H1 (cell line): ENCODE results near the gene RANBP17. TPM values are rescaled to one million over a fixed set of nuclear protein-coding genes. Genes with fewer than 3 reads are reported as not detected.

ENCODE experiments used
- CTCF ChIA-PET: fragments of 300-600 bp; sonication (Branson Sonifier 250); formaldehyde crosslinking; loops from one replicate; lab custom pipeline; 2021; ENCODE audit not compliant: partially characterized antibody; lab: Charles Lee
- POLR2A ChIA-PET: fragments of 300-600 bp; sonication (Branson Sonifier 250); formaldehyde crosslinking; loops from one replicate; lab custom pipeline; 2021; ENCODE audit warnings: inconsistent platforms; ENCODE audit not compliant: partially characterized antibody; lab: Charles Lee
- DNase-seq, 2 experiments: peaks; one replicate each; pipeline versions ENCODE4 v3.0.0 to v3.0.0-alpha.2; 2010 to 2022; ENCODE audit warnings: low spot score in 2 of 2, low read depth in 1 of 2, mixed read lengths in 1 of 2
- FAIRE-seq: peaks from 2 replicates; lab custom pipeline; 2011; peaks lifted over from hg19 to GRCh38; lab: Jason Lieb, UNC
- H2AFZ ChIP-seq: 2 replicates; pipeline ENCODE4 v1.8.1; 2012; ENCODE audit warnings: low read length, inconsistent platforms
- H2AK5ac ChIP-seq: 2 replicates; pipeline ENCODE4 v1.6.1; 2013; ENCODE audit warnings: low read depth, low read length
- H2BK120ac ChIP-seq: replicated peaks from 2 replicates; pipeline ENCODE3; 2013; ENCODE audit warnings: low read depth, low read length, inconsistent platforms
- H2BK12ac ChIP-seq: 2 replicates; pipeline ENCODE4 v1.6.1; 2013; ENCODE audit warnings: low read depth, low read length
- H2BK15ac ChIP-seq: 2 replicates; pipeline ENCODE4 v1.6.1; 2013; ENCODE audit warnings: low read length
- H2BK20ac ChIP-seq: 2 replicates; pipeline ENCODE4 v1.6.1; 2013; ENCODE audit warnings: low read length
- H2BK5ac ChIP-seq: 2 replicates; pipeline ENCODE4 v1.6.1; 2013; ENCODE audit warnings: low read depth, low read length
- H3K14ac ChIP-seq: 2 replicates; pipeline ENCODE4 v1.6.1; 2013; ENCODE audit warnings: inconsistent platforms; ENCODE audit not compliant: insufficient read length
- H3K18ac ChIP-seq: 2 replicates; pipeline ENCODE4 v1.6.1; 2013; ENCODE audit warnings: low read length; ENCODE audit errors: extremely low read depth
- H3K23ac ChIP-seq: 2 replicates; pipeline ENCODE4 v1.6.1; 2013; ENCODE audit warnings: inconsistent platforms; ENCODE audit not compliant: insufficient read length
- H3K23me2 ChIP-seq: 2 replicates; pipeline ENCODE4 v1.6.1; 2013; ENCODE audit warnings: low read depth, low read length
- H3K27ac ChIP-seq: 2 replicates; pipeline ENCODE4 v1.6.1; 2011; ENCODE audit warnings: low read depth, low read length, inconsistent platforms
- H3K27me3 ChIP-seq, 4 experiments: replicated peaks in 1 of 4; 1 replicate in 1 of 4; 2 replicates in 3 of 4; pipeline versions ENCODE4 v1.6.1 to v1.8.1; 2011 to 2013; ENCODE audit warnings: low read length in 3 of 4, mild to moderate bottlenecking in 3 of 4, inconsistent platforms in 2 of 4, mixed read lengths in 2 of 4, moderate library complexity in 1 of 4; ENCODE audit not compliant: control insufficient read depth in 3 of 4, insufficient read depth in 3 of 4; ENCODE audit errors: extremely low read depth in 1 of 4
- H3K36me3 ChIP-seq, 4 experiments: 2 replicates each; pipeline versions ENCODE4 v1.6.1 to v1.8.1; 2011 to 2013; ENCODE audit warnings: mild to moderate bottlenecking in 4 of 4, low read length in 3 of 4, moderate library complexity in 2 of 4, control low read depth in 1 of 4, inconsistent platforms in 1 of 4; ENCODE audit not compliant: insufficient read depth in 4 of 4, control insufficient read depth in 2 of 4
- H3K4ac ChIP-seq: replicated peaks from 2 replicates; pipeline ENCODE3; 2013; ENCODE audit warnings: low read length, low read depth, mixed read lengths, inconsistent platforms; ENCODE audit not compliant: insufficient read length
- H3K4me1 ChIP-seq, 4 experiments: replicated peaks in 1 of 4; 1 replicate in 1 of 4; 2 replicates in 3 of 4; pipeline versions ENCODE4 v1.6.1 to v1.8.1; 2011 to 2013; ENCODE audit warnings: low read length in 3 of 4, inconsistent platforms in 2 of 4, mixed read lengths in 1 of 4; ENCODE audit not compliant: insufficient read depth in 4 of 4, control insufficient read depth in 3 of 4
- H3K4me2 ChIP-seq, 2 experiments: 2 replicates each; pipeline versions ENCODE4 v1.6.1 to v1.8.1; 2011 to 2013; ENCODE audit warnings: low read depth in 2 of 2, low read length in 2 of 2, control low read depth in 1 of 2, inconsistent platforms in 1 of 2, mild to moderate bottlenecking in 1 of 2; ENCODE audit not compliant: insufficient read depth in 1 of 2
- H3K4me3 ChIP-seq, 4 experiments: fragments of 200-600, 300-600 bp in 1 of 4; sonication (generic), shearing (Covaris generic), sonication (Bioruptor Twin) in 1 of 4; 2 replicates each; pipeline versions ENCODE4 v1.5.1 to v1.8.1; 2011 to 2016; ENCODE audit warnings: low read length in 4 of 4, low read depth in 3 of 4, control low read depth in 2 of 4, inconsistent platforms in 2 of 4, mild to moderate bottlenecking in 2 of 4, mixed read lengths in 1 of 4, moderate library complexity in 1 of 4; ENCODE audit not compliant: insufficient read depth in 2 of 4; ENCODE audit errors: extremely low read depth in 1 of 4
- H3K56ac ChIP-seq: replicated peaks from 2 replicates; pipeline ENCODE3; 2013; ENCODE audit warnings: low read depth, mild to moderate bottlenecking, mixed read lengths, low read length, inconsistent platforms; ENCODE audit not compliant: insufficient read length
- H3K79me1 ChIP-seq: 2 replicates; pipeline ENCODE4 v1.6.1; 2013; ENCODE audit warnings: low read depth, low read length, control low read depth
- H3K79me2 ChIP-seq, 2 experiments: 2 replicates each; pipeline versions ENCODE4 v1.6.1 to v1.8.1; 2012 to 2013; ENCODE audit warnings: low read length in 2 of 2, mild to moderate bottlenecking in 2 of 2, inconsistent platforms in 1 of 2; ENCODE audit not compliant: insufficient read depth in 2 of 2, control insufficient read depth in 1 of 2
- H3K9ac ChIP-seq, 4 experiments: replicated peaks in 1 of 4; 1 replicate in 1 of 4; 2 replicates in 3 of 4; pipeline versions ENCODE4 v1.6.1 to v1.8.1; 2011 to 2013; ENCODE audit warnings: low read depth in 3 of 4, low read length in 3 of 4, control low read depth in 2 of 4, mild to moderate bottlenecking in 2 of 4, moderate library complexity in 2 of 4, inconsistent platforms in 1 of 4; ENCODE audit errors: extremely low read depth in 1 of 4
- H3K9me3 ChIP-seq, 2 experiments: 2 replicates each; pipeline versions ENCODE4 v1.6.1 to v1.8.1; 2012 to 2013; ENCODE audit warnings: mild to moderate bottlenecking in 2 of 2, moderate library complexity in 2 of 2, control low read depth in 1 of 2, inconsistent platforms in 1 of 2, low read depth in 1 of 2, low read length in 1 of 2, mixed read lengths in 1 of 2; ENCODE audit not compliant: insufficient read depth in 2 of 2
- H4K20me1 ChIP-seq, 2 experiments: replicated peaks in 1 of 2; 2 replicates each; pipeline versions ENCODE3 to v1.8.1; 2011 to 2013; ENCODE audit warnings: inconsistent platforms in 2 of 2, low read length in 2 of 2, mild to moderate bottlenecking in 1 of 2; ENCODE audit not compliant: insufficient read depth in 2 of 2, control insufficient read depth in 1 of 2
- H4K5ac ChIP-seq: 2 replicates; pipeline ENCODE4 v1.6.1; 2013; ENCODE audit warnings: low read length, low read depth, mixed read lengths, inconsistent platforms; ENCODE audit not compliant: insufficient read length
- H4K8ac ChIP-seq: 2 replicates; pipeline ENCODE4 v1.8.0; 2013; ENCODE audit warnings: mild to moderate bottlenecking, moderate library complexity, low read length, inconsistent platforms; ENCODE audit not compliant: insufficient read depth; ENCODE audit errors: extremely low read depth
- H4K91ac ChIP-seq: replicated peaks from 2 replicates; pipeline ENCODE3; 2013; ENCODE audit warnings: low read length, mixed read lengths, inconsistent platforms; ENCODE audit not compliant: insufficient read length
- BCL11A ChIP-seq, 2 experiments: IDR thresholded peaks; one replicate each; pipeline ENCODE4 v1.6.1; 2011; ENCODE audit warnings: low read depth in 2 of 2, low read length in 2 of 2, mild to moderate bottlenecking in 2 of 2
- CBX5 ChIP-seq: fragments of 300-800, 300-1000 bp; sonication (generic); IDR thresholded peaks from 2 replicates; pipeline ENCODE4 v1.7.1; 2016; ENCODE audit warnings: antibody characterized with exemption, low read length, low read depth
- CBX8 ChIP-seq: fragments of 300-800, 300-1000 bp; sonication (generic); IDR thresholded peaks from 2 replicates; pipeline ENCODE4 v1.7.1; 2016; ENCODE audit warnings: low read depth, low read length, borderline replicate concordance
- CEBPB ChIP-seq: IDR thresholded peaks from 2 replicates; pipeline ENCODE4 v1.6.1; 2012; ENCODE audit warnings: low read depth, low read length
- EGR1 ChIP-seq: IDR thresholded peaks from 2 replicates; pipeline ENCODE4 v1.6.1; 2011; ENCODE audit warnings: low read depth, low read length, borderline replicate concordance
- GTF2F1 ChIP-seq: IDR thresholded peaks from 2 replicates; pipeline ENCODE4 v1.6.1; 2012; ENCODE audit warnings: low read depth, low read length, improper control_type of control experiment, borderline replicate concordance
- HDAC6 ChIP-seq: IDR thresholded peaks from one replicate; pipeline ENCODE4 v1.7.1; 2012; ENCODE audit warnings: low read depth, mild to moderate bottlenecking, inconsistent platforms, low read length, moderate library complexity
- JUND ChIP-seq: IDR thresholded peaks from 2 replicates; pipeline ENCODE4 v1.6.1; 2011; ENCODE audit warnings: mild to moderate bottlenecking, improper control_type of control experiment, low read length
- NRF1 ChIP-seq: IDR thresholded peaks from 2 replicates; pipeline ENCODE4 v1.6.1; 2011; ENCODE audit warnings: mild to moderate bottlenecking, low read depth, low read length, improper control_type of control experiment
- RBBP5 ChIP-seq: IDR thresholded peaks from 2 replicates; pipeline ENCODE4 v1.7.1; 2012; ENCODE audit warnings: low read depth, mild to moderate bottlenecking, inconsistent platforms, low read length, moderate library complexity, borderline replicate concordance
- SIRT6 ChIP-seq: IDR thresholded peaks from one replicate; pipeline ENCODE4 v1.7.1; 2012; ENCODE audit warnings: low read length, inconsistent platforms
- whole genome bisulfite sequencing, 2 experiments: shearing (Covaris generic) in 1 of 2; methylation state at CpG; one replicate each; pipeline versions ENCODE4 v1.1.6 to v1.1.7; 2013 to 2015; ENCODE audit warnings: low lambda C conversion rate in 2 of 2, mixed read lengths in 2 of 2, inconsistent platforms in 1 of 2, low coverage in 1 of 2, missing lambda C conversion rate in 1 of 2; ENCODE audit not compliant: insufficient replicate concordance in 2 of 2, insufficient coverage in 1 of 2, insufficient read length in 1 of 2; ENCODE audit errors: extremely low coverage in 1 of 2, missing lambda C conversion rate in 1 of 2; 5-methylcytosine and 5-hydroxymethylcytosine counted together
- polyA plus RNA-seq, 7 experiments: library from polyadenylated mRNA; depleted of rRNA in 3 of 7; stranded (reverse) in 5 of 7; unstranded in 2 of 7; fragments of >200 nt in 5 of 7; fragments of 200-250 nt in 2 of 7; gene quantifications; 1 replicate in 5 of 7; 2 replicates in 1 of 7; 4 replicates in 1 of 7; pipeline versions ENCODE4 v1.2.1 to v1.2.3, GENCODE V29; 2011 to 2013; ENCODE audit warnings: missing spikeins in 2 of 7, mixed read lengths in 2 of 7
- total RNA-seq: library from RNA; stranded (reverse); fragmentation: NEBNext Ultra II Directional; extraction: Animal tissue kit (Norgen Biotek cat#: 25700); gene quantifications from 2 replicates; pipeline ENCODE4 v1.2.1, GENCODE V29; 2021
- TF ChIP-seq, protein P1 (sequence below): IDR thresholded peaks from 2 replicates; pipeline ENCODE4 v1.6.1; 2012; ENCODE audit warnings: inconsistent platforms

RANBP17 gene
- total and polyA plus RNA-seq, 2 of the 8 experiments (the other 6 are each of a cell fraction or from before 2014, with no cell fraction given): 8.6 to 21.3 TPM

DNA sequence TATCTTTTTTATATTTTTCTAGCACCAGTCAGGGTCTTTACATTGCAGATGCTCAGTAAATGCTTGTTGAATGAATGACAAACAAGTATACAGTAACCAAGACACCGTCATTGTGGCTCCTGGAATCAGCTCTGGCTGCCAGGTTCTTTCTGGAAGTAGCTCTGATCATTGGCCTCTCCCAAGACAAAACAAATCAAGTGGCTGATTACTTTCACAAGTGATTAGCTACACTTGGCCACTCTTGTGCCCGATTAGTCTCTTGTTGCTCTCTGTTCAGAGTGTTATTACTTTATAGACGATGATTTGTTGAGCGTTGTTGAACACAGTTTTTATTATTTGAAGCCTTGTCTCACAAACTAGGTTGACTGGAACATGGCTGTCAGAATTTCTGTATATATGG lies 327.6 kb downstream of the RANBP17 start:
- H4K5ac ChIP-seq: no peak overlapping the region
- no peaks in the 10 kb centered on the region for H4K20me1 ChIP-seq
- H3K56ac ChIP-seq: no peak overlapping the region
- no peak overlapping the region for H4K8ac ChIP-seq
- no peak overlapping the region for H4K91ac ChIP-seq
- ChIA-PET POLR2A (no interaction called here), CTCF (no interaction called here)
- DNase-seq: no peak
- H3K36me3 ChIP-seq: peaks cover 0 to 3% (median 0%) of the 10 kb centered on the region in 4 experiments; a peak in 1 of 8 replicates
- H3K14ac ChIP-seq: no peak overlapping the region
- no peak overlapping the region for H2AK5ac ChIP-seq
- H2BK5ac ChIP-seq: no peak overlapping the region
- no peak overlapping the region for H2BK12ac ChIP-seq
- H3K9ac ChIP-seq: no peak overlapping the region
- FAIRE-seq: no peak
- H3K23me2 ChIP-seq: no peaks in the 10 kb centered on the region
- no peak overlapping the region for H2AFZ ChIP-seq
- no peak for TF ChIP-seq HDAC6
- TF ChIP-seq RBBP5: no peak
- TF ChIP-seq JUND: no peak
- TF ChIP-seq NRF1: no peak
- TF ChIP-seq CBX8: no peak
- TF ChIP-seq BCL11A (IDR thresholded peaks at IDR 0.05; ENCODE audit: low read depth in 2 of 2, low read length in 2 of 2): no peak
- no peak for TF ChIP-seq EGR1
- no peak for TF ChIP-seq GTF2F1
- TF ChIP-seq CBX5: no peak
- no peak for TF ChIP-seq SIRT6
- no peak for TF ChIP-seq CEBPB
- TF ChIP-seq, protein P1, sequence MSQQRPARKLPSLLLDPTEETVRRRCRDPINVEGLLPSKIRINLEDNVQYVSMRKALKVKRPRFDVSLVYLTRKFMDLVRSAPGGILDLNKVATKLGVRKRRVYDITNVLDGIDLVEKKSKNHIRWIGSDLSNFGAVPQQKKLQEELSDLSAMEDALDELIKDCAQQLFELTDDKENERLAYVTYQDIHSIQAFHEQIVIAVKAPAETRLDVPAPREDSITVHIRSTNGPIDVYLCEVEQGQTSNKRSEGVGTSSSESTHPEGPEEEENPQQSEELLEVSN: no peak
- no peaks in the 10 kb centered on the region for H3K79me2 ChIP-seq
- H3K9me3 ChIP-seq: no peaks in the 10 kb centered on the region
- no peaks in the 10 kb centered on the region for H3K79me1 ChIP-seq
- no peak overlapping the region for H3K4ac ChIP-seq
- no peak overlapping the region for H2BK20ac ChIP-seq
- peaks cover 0 to 1% (median 0%) of the 10 kb centered on the region in 4 experiments; a peak in 1 of 7 replicates for H3K27me3 ChIP-seq
- H3K4me1 ChIP-seq: no peaks in the 10 kb centered on the region
- no peak overlapping the region for H3K27ac ChIP-seq
- 91% methylated on average over 4 of the region's 4 CpGs; no CpG with 5 or more reads in 1 of the 2 experiments for WGBS, 2 experiments
- H2BK15ac ChIP-seq: no peak overlapping the region
- H3K23ac ChIP-seq: no peak overlapping the region
- no peak overlapping the region for H3K4me3 ChIP-seq
- H2BK120ac ChIP-seq: peak overlapping the region; percentile 43
- H3K18ac ChIP-seq: no peak overlapping the region
- H3K4me2 ChIP-seq: no peak overlapping the region
